Measurements from ENCODE around the gene RFX1. TPM values are rescaled to one million over a fixed set of nuclear protein-coding genes. Genes with fewer than 3 reads are reported as not detected.

RFX1 gene
- total and polyA plus RNA-seq, 2 donors from 2014 or later = 5.2 to 17.9 TPM

DNA sequence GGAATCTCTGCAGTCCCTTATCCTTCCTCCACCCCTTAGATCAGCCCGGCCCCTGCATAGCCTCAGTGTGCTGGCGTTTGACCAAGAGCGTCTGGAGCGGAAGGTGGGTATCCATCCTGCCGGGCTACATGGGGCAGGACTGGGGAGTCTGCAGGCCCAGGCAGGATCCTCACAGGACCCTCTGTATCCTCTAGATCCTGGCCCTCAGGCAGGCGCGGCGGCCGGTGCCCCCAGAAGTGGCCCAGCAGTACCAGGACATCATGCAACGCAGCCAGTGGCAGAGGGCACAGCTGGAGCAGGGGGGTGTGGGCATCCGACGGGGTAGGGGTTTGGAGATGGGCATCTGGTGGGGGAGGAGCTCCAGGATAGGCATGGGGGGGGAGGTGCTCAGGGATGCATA is 76.8 kb downstream of the RFX1 start:
- no peaks in the 10 kb centered on the region for H3K27me3 ChIP-seq (ENCODE audit: control insufficient read depth, insufficient read depth, low read length)
- TF ChIP-seq CTCF (IDR thresholded peaks at IDR 0.05; ENCODE audit: borderline replicate concordance, extremely low read depth, insufficient read depth) = no peak
- H3K36me3 ChIP-seq (ENCODE audit: control insufficient read depth in 2 of 3, insufficient read depth in 3 of 3, low read length in 3 of 3) = peaks cover 4 to 10% (median 5%) of the 10 kb centered on the region in 3 donors
- no peaks in the 10 kb centered on the region for H3K4me1 ChIP-seq (ENCODE audit: control insufficient read depth in 2 of 3, insufficient read depth in 2 of 3, low read depth in 1 of 3, low read length in 3 of 3)
- DNase-seq (peak in 1 of 5 donors; percentile 32), FAIRE-seq (no peak)
- H3K4me3 ChIP-seq (ENCODE audit: low read length in 3 of 3) = no peak overlapping the region
- H3K27ac ChIP-seq (ENCODE audit: low read depth in 2 of 2, low read length in 2 of 2) = no peak overlapping the region
- H3K9me3 ChIP-seq (ENCODE audit: control insufficient read depth in 2 of 3, insufficient read depth in 1 of 3, low read length in 3 of 3) = no peaks in the 10 kb centered on the region
- no peak overlapping the region for H3K9ac ChIP-seq (ENCODE audit: low read length in 3 of 3)
- intact Hi-C loops (cut with DNase I) = no loop called here

DNA sequence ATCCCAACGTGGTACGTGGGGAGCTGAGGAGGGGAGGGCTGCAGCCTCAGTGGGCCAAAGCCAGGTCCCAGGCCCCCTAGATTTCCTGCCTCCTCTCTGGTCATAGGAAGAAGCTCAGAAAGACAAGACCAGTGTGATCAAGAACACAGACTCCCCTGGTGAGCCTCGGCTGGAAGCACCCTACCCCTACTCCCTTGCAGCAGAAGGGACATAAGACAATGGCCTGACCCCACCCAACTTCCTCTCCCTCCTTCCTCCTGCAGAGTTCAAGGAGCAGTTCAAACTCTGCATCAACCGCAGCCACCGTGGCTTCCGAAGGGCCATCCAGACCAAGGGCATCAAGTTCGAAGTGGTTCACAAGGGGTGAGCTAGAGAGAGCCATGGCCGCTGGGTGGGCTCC is 79.4 kb downstream of the RFX1 start:
- Histone ChIP-seq H3K4me1 (ENCODE audit: control insufficient read depth in 2 of 3, insufficient read depth in 2 of 3, low read depth in 1 of 3, low read length in 3 of 3) (no peaks in the 10 kb centered on the region), H3K4me3 (ENCODE audit: low read length in 3 of 3) (no peak overlapping the region), H3K9me3 (ENCODE audit: control insufficient read depth in 2 of 3, insufficient read depth in 1 of 3, low read length in 3 of 3) (no peaks in the 10 kb centered on the region), H3K9ac (ENCODE audit: low read length in 3 of 3) (no peak overlapping the region), H3K27ac (ENCODE audit: low read depth in 2 of 2, low read length in 2 of 2) (peak overlapping the region in 1 of 2 donors; percentile 11), H3K27me3 (ENCODE audit: control insufficient read depth, insufficient read depth, low read length) (no peaks in the 10 kb centered on the region), H3K36me3 (ENCODE audit: control insufficient read depth in 2 of 3, insufficient read depth in 3 of 3, low read length in 3 of 3) (peaks cover 5 to 13% (median 13%) of the 10 kb centered on the region in 3 donors)
- TF ChIP-seq CTCF (IDR thresholded peaks at IDR 0.05; ENCODE audit: borderline replicate concordance, extremely low read depth, insufficient read depth) = no peak
- intact Hi-C loops (cut with DNase I) = no loop called here
- no peak for FAIRE-seq
- no peak for DNase-seq

DNA sequence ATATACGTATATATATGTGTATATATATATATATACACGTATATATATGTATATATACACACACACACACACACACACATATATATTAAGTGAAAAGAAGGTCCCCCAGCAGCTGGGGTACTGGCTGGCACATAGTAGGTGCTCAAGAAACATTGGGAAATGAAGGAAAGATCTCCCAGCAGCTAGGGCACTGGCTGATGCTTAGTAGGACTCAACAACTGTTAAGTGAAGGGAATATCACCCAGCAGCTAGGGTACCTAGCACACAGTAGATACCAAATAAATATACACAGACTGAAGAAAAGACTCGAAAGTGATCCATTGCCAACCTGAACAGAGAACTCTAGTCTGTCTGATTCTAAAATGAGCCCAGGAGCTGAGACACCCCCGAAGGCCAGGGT is 80.1 kb downstream of the RFX1 start:
- FAIRE-seq (no peak), DNase-seq (no peak)
- H3K4me1 ChIP-seq (ENCODE audit: control insufficient read depth in 2 of 3, insufficient read depth in 2 of 3, low read depth in 1 of 3, low read length in 3 of 3) = no peaks in the 10 kb centered on the region
- no peak for TF ChIP-seq CTCF (IDR thresholded peaks at IDR 0.05; ENCODE audit: borderline replicate concordance, extremely low read depth, insufficient read depth)
- H3K27ac ChIP-seq (ENCODE audit: low read depth in 2 of 2, low read length in 2 of 2) = peak overlapping the region in 1 of 2 donors; percentile 11
- peaks cover 5 to 17% (median 16%) of the 10 kb centered on the region in 3 donors for H3K36me3 ChIP-seq (ENCODE audit: control insufficient read depth in 2 of 3, insufficient read depth in 3 of 3, low read length in 3 of 3)
- no peaks in the 10 kb centered on the region for H3K9me3 ChIP-seq (ENCODE audit: control insufficient read depth in 2 of 3, insufficient read depth in 1 of 3, low read length in 3 of 3)
- H3K4me3 ChIP-seq (ENCODE audit: low read length in 3 of 3) = no peak overlapping the region
- H3K27me3 ChIP-seq (ENCODE audit: control insufficient read depth, insufficient read depth, low read length) = no peaks in the 10 kb centered on the region
- intact Hi-C loops (cut with DNase I) = no loop called here
- no peak overlapping the region for H3K9ac ChIP-seq (ENCODE audit: low read length in 3 of 3)
